OCI-LY1 (cell line): ENCODE results near the gene UBE2R2.

Experiments
- H2AFZ ChIP-seq: fragments of 200-600 bp; sonication (generic), shearing (Covaris generic); 2 replicates; pipeline ENCODE4 v1.6.0; 2014; ENCODE audit warnings: antibody characterized with exemption, mild to moderate bottlenecking, low read length
- H3F3A ChIP-seq: fragments of 200-600 bp; sonication (generic), shearing (Covaris generic); 2 replicates; pipeline ENCODE4 v1.6.0; 2014; ENCODE audit warnings: mild to moderate bottlenecking, antibody characterized with exemption, low read length, moderate library complexity; ENCODE audit not compliant: insufficient read depth
- H3K27ac ChIP-seq: fragments of 200-600 bp; sonication (generic); 2 replicates; pipeline ENCODE4 v1.5.1; 2014; ENCODE audit warnings: low read length, mixed run types, mild to moderate bottlenecking, low read depth; ENCODE audit not compliant: poor library complexity, severe bottlenecking
- H3K27me3 ChIP-seq: fragments of 200-600 bp; sonication (generic); 2 replicates; pipeline ENCODE4 v1.6.0; 2014; ENCODE audit warnings: antibody characterized with exemption, mild to moderate bottlenecking, low read length, moderate library complexity; ENCODE audit not compliant: insufficient read depth
- H3K36me3 ChIP-seq: fragments of 200-600 bp; sonication (generic); 2 replicates; pipeline ENCODE4 v1.6.1; 2014; ENCODE audit warnings: mild to moderate bottlenecking, antibody characterized with exemption, low read length, moderate library complexity, mixed read lengths; ENCODE audit not compliant: insufficient read depth
- H3K4me1 ChIP-seq: fragments of 200-600 bp; sonication (generic); 2 replicates; pipeline ENCODE4 v1.5.1; 2014; ENCODE audit warnings: mild to moderate bottlenecking, low read length, moderate library complexity; ENCODE audit not compliant: insufficient read depth, severe bottlenecking
- H3K4me2 ChIP-seq: fragments of 200-600 bp; sonication (generic), shearing (Covaris generic); 2 replicates; pipeline ENCODE4 v1.6.1; 2014; ENCODE audit warnings: low read length
- H3K4me3 ChIP-seq: fragments of 200-600 bp; sonication (generic); 2 replicates; pipeline ENCODE4 v1.5.1; 2014; ENCODE audit warnings: low read length, low read depth, mild to moderate bottlenecking, mixed read lengths; ENCODE audit not compliant: poor library complexity, severe bottlenecking
- H3K79me2 ChIP-seq: fragments of 200-600 bp; shearing (Covaris generic); 2 replicates; pipeline ENCODE4 v1.6.1; 2016; ENCODE audit warnings: mixed run types, low read length, mixed read lengths; ENCODE audit not compliant: insufficient read depth
- H3K9ac ChIP-seq: fragments of 200-600 bp; sonication (generic), shearing (Covaris generic); 2 replicates; pipeline ENCODE4 v1.6.1; 2014; ENCODE audit warnings: mild to moderate bottlenecking, low read length, mixed read lengths
- H3K9me2 ChIP-seq: fragments of 200-600 bp; sonication (generic), shearing (Covaris generic); 2 replicates; pipeline ENCODE4 v1.6.1; 2014; ENCODE audit warnings: low read depth, mild to moderate bottlenecking, low read length, mixed read lengths
- H3K9me3 ChIP-seq: fragments of 200-600 bp; shearing (Covaris generic); 2 replicates; pipeline ENCODE4 v1.6.1; 2014; ENCODE audit warnings: low read length, mixed read lengths
- H4K20me1 ChIP-seq: fragments of 200-600 bp; sonication (generic), shearing (Covaris generic); 2 replicates; pipeline ENCODE4 v1.6.0; 2016; ENCODE audit warnings: mild to moderate bottlenecking, low read length; ENCODE audit not compliant: insufficient read depth
- CTCF ChIP-seq: fragments of 200-600 bp; sonication (generic), shearing (Covaris generic); IDR thresholded peaks from 2 replicates; pipeline ENCODE4 v1.5.1; 2017; ENCODE audit warnings: mild to moderate bottlenecking, antibody characterized with exemption, low read length, moderate library complexity, mixed read lengths
- EZH2 ChIP-seq: fragments of 200-600 bp; sonication (generic), shearing (Covaris generic); IDR thresholded peaks from 2 replicates; pipeline ENCODE4 v1.8.0; 2017; ENCODE audit warnings: borderline replicate concordance, mixed run types, mild to moderate bottlenecking, antibody characterized with exemption, low read length, moderate library complexity, mixed read lengths

The UBE2R2 gene

GRCh38 chr9:33906769-33907168, 89.8 kb downstream of the UBE2R2 start:
- Histone ChIP-seq H2AFZ (no peak overlapping the region), H3K4me3 (no peak overlapping the region), H3K9ac (no peak overlapping the region), H3K36me3 (peaks cover 68% of the 10 kb centered on the region), H4K20me1 (no peaks in the 10 kb centered on the region), H3K27ac (no peak overlapping the region), H3K4me2 (no peak overlapping the region), H3F3A (no peaks in the 10 kb centered on the region; the same call in 1 of the 2 replicates), H3K9me2 (no peaks in the 10 kb centered on the region), H3K9me3 (no peaks in the 10 kb centered on the region), H3K27me3 (no peaks in the 10 kb centered on the region), H3K79me2 (no peaks in the 10 kb centered on the region; the same call in 1 of the 2 replicates), H3K4me1 (no peaks in the 10 kb centered on the region)
- TF ChIP-seq EZH2, result no peak
- TF ChIP-seq CTCF, result no peak

- H3K79me2 ChIP-seq, result no peaks in the 10 kb centered on the region; the same call in 1 of the 2 replicates
- no peaks in the 10 kb centered on the region for H3K27me3 ChIP-seq
- H3K9me3 ChIP-seq, result no peaks in the 10 kb centered on the region
- H3F3A ChIP-seq, result no peaks in the 10 kb centered on the region; the same call in 1 of the 2 replicates
- no peak overlapping the region for H3K4me2 ChIP-seq
- no peaks in the 10 kb centered on the region for H3K9me2 ChIP-seq
- H3K9ac ChIP-seq, result no peak overlapping the region
- H2AFZ ChIP-seq, result no peak overlapping the region
- no peaks in the 10 kb centered on the region for H4K20me1 ChIP-seq
- H3K27ac ChIP-seq, result no peak overlapping the region
- TF ChIP-seq CTCF (no peak), EZH2 (no peak)
- H3K4me3 ChIP-seq, result no peak overlapping the region
- H3K4me1 ChIP-seq, result no peaks in the 10 kb centered on the region
- peaks cover 68% of the 10 kb centered on the region for H3K36me3 ChIP-seq
Observed at GRCh38 chr9:33907347-33907746, 90.4 kb downstream of the UBE2R2 start.

GRCh38 chr9:33908114-33908513, 91.2 kb downstream of the UBE2R2 start:
- H3K27me3 ChIP-seq, result no peaks in the 10 kb centered on the region
- H3K79me2 ChIP-seq, result no peaks in the 10 kb centered on the region; the same call in 1 of the 2 replicates
- no peak overlapping the region for H3K4me3 ChIP-seq
- TF ChIP-seq CTCF (no peak), EZH2 (no peak)
- peaks cover 69% of the 10 kb centered on the region for H3K36me3 ChIP-seq
- no peak overlapping the region for H3K9ac ChIP-seq
- H3F3A ChIP-seq, result no peaks in the 10 kb centered on the region; the same call in 1 of the 2 replicates
- H3K4me1 ChIP-seq, result no peaks in the 10 kb centered on the region
- H3K4me2 ChIP-seq, result no peak overlapping the region
- H2AFZ ChIP-seq, result no peak overlapping the region
- H4K20me1 ChIP-seq, result no peaks in the 10 kb centered on the region
- H3K9me3 ChIP-seq, result no peaks in the 10 kb centered on the region
- H3K9me2 ChIP-seq, result no peaks in the 10 kb centered on the region
- no peak overlapping the region for H3K27ac ChIP-seq
